HG03108 (cell line): ENCODE results near the gene SEC14L3.

Source experiments
- ATAC-seq: cut with Tn5 transposase; IDR thresholded peaks from one replicate; pipeline ENCODE4 v1.9.1; 2021; ENCODE audit warnings: moderate library complexity; ENCODE audit not compliant: unreplicated experiment

The SEC14L3 gene

GRCh38 chr22:30471616-30472318 lies at the start of gene SEC14L3:
Gene SEC14L3, minus strand, starts transcription at chr22:30472017. Its CDS starts 59 bp downstream, at chr22:30471958.
- no peak for ATAC-seq

- no peak for ATAC-seq
Observed at GRCh38 chr22:30519842-30520425, 48.1 kb upstream of the SEC14L3 start.

- ATAC-seq: no peak
Observed at GRCh38 chr22:30516731-30517130, 44.9 kb upstream of the SEC14L3 start.

- no peak for ATAC-seq
Observed at GRCh38 chr22:30516273-30516672, 44.5 kb upstream of the SEC14L3 start.

- ATAC-seq: no peak
Observed at GRCh38 chr22:30514252-30514651, 42.4 kb upstream of the SEC14L3 start.

GRCh38 chr22:30513462-30513861 lies 41.6 kb upstream of the SEC14L3 start:
- no peak for ATAC-seq

GRCh38 chr22:30511911-30512310 lies 40.1 kb upstream of the SEC14L3 start:
- no peak for ATAC-seq

- ATAC-seq: no peak
Observed at GRCh38 chr22:30511109-30511508, 39.3 kb upstream of the SEC14L3 start.

GRCh38 chr22:30508216-30508615 lies 36.4 kb upstream of the SEC14L3 start:
- ATAC-seq: no peak

GRCh38 chr22:30507670-30508069 lies 35.9 kb upstream of the SEC14L3 start:
- no peak for ATAC-seq

GRCh38 chr22:30506507-30506968 lies 34.7 kb upstream of the SEC14L3 start:
- ATAC-seq: no peak

- ATAC-seq: no peak
Observed at GRCh38 chr22:30503551-30503950, 31.7 kb upstream of the SEC14L3 start.

- ATAC-seq: no peak
Observed at GRCh38 chr22:30502911-30503310, 31.1 kb upstream of the SEC14L3 start.

- no peak for ATAC-seq
Observed at GRCh38 chr22:30502153-30502552, 30.3 kb upstream of the SEC14L3 start.

GRCh38 chr22:30500628-30501027 lies 28.8 kb upstream of the SEC14L3 start:
- ATAC-seq: no peak

GRCh38 chr22:30497466-30498150 lies 25.8 kb upstream of the SEC14L3 start:
- no peak for ATAC-seq

GRCh38 chr22:30495041-30495784 lies 23.4 kb upstream of the SEC14L3 start:
- ATAC-seq: no peak

- ATAC-seq: no peak
Observed at GRCh38 chr22:30492144-30492543, 20.3 kb upstream of the SEC14L3 start.

- ATAC-seq: no peak
Observed at GRCh38 chr22:30491381-30491780, 19.6 kb upstream of the SEC14L3 start.

- no peak for ATAC-seq
Observed at GRCh38 chr22:30490399-30490798, 18.6 kb upstream of the SEC14L3 start.

GRCh38 chr22:30488121-30488520 lies 16.3 kb upstream of the SEC14L3 start:
- no peak for ATAC-seq
